Stimulated activated CD4-positive, alpha-beta T cell treated with anti-CD3 and anti-CD28 coated beads, Interleukin-15, amount 100 ng/mL, for 24 hours (primary cell): ENCODE measurements around the gene ABHD4.
"Not testable (repeated sequence)": the region's sequence is repeated elsewhere in the genome, so short reads cannot be mapped to it uniquely, and the experiment has no call there.

Experiments used
- DNase-seq: peaks from one replicate; pipeline ENCODE4 v3.0.0-alpha.2; 2020

ABHD4 gene

DNA sequence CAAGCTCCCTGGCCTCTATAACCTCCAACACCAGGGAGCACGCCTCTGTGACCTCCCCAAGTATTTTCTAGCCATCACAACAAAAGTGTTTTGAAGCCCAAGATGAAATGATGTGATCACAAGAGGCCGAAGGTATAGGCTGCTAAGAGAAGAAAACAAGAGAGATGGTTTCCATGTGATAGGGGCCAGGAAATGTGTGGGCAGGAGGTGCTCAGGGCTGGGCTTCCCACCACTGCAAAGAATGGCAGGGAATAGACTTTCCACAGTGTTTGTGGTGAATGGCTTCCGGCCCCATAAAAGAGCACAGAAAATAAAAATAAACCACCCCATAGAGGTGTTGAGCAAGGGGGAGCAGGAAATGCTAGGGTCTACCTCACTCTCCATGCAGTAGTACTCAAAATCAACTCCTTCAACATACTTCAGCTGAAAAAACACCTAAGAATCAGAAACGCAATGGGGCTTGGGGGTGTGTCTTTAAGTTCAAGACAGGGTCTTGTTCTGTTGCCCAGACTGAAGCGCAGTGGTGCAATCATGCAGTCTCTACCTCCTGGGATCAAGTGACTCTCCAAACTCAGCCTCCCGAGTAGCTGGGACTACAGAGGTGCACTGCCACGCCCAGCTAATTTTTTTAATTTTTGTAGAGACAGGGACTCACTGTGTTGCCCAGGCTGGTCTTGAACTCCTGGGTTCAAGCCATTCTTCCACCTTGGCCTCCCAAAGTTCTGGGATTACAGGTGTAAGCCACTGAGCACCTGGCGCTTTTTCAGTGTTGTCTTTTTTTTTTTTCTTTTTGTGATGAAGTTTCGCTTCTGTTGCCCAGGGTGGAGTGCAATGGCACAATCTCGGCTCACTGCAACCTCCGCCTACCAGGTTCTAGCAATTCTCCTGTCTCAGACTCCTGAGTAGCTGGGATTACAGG, 36.2 kb upstream of the ABHD4 start:
- peak; percentile 83 for DNase-seq

DNA sequence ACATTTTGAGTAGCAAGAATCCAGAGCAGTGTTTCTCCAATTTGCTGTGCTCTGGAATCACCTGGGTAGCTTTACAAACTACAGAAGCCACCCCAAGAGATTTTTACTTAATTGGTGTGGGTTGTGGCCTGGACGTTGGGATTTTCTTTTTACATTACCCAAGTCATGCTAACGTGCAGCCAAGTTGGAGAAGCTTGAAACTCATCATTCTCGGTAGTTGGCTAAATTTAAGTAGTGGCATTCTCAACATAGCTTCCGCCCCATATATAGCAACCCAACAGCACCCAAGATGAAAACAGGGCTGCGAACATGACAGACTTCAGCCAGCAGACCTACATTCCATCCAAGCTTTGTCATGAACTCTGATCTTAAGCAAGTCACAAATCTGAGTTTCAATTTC, 34.1 kb upstream of the ABHD4 start:
- no peak for DNase-seq

GRCh38 chr14:22564463-22564862, 33.6 kb upstream of the ABHD4 start:
- DNase-seq, result no peak

DNA sequence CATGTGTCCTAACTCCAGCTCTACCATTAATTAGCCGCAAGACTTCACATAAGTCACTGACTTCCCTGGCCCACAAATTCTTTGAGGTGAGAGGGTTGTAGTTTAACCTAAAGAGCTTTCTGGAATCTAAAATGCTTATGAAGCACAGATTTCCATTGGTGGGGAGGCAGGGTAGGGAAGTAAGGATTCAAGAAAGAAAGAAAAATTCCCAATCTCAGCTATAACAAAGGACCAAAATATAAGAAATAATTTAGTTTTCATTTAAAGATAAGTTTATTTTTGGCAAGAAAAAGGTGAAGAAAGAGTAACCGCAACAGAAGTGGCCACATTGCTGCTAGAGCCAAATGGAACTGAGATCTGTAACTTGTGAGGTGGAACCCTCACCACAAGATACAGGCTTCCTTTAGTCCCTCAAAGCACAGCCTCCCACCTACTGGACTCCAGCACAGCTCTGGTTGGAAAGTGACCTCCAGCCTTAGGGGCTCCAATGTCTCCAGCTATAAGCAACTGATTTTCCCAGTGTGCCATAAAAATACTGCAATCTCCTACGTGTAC, 32.6 kb upstream of the ABHD4 start:
- no peak for DNase-seq

GRCh38 chr14:22566266-22566665, 31.8 kb upstream of the ABHD4 start:
- not testable (repeated sequence) for DNase-seq

GRCh38 chr14:22566845-22567244, 31.3 kb upstream of the ABHD4 start:
- no peak for DNase-seq

GRCh38 chr14:22567437-22567836, 30.7 kb upstream of the ABHD4 start:
- DNase-seq, result no peak

DNA sequence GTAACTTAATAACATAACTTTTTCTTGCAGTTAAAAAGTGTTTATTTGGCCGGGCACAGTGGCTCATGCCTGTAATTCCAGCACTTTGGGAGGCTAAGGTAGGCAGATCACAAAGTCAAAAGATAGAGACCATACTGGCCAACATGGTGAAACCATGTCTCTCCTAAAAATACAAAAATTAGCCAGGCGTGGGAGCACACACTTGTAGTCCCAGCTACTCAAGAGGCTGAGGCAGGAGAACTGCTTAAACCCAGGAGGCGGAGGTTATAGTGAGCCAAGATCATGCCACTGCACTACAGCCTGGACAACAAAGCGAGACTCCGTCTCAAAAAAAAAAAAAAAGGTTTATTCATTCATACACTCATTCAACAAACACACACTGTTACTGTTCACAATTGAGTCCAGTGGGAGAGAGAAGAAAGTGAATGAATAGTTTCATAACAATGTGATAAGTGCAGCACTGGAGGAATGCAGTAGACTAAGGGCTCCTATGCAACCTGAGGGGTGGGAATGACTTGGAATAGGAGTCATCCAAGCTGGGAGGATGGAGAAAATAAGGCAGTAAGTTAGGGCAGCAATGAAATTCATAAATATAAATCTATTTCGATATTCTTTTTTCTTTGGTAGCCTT, 28.9 kb upstream of the ABHD4 start:
- no peak for DNase-seq

GRCh38 chr14:22569737-22570131, 28.4 kb upstream of the ABHD4 start:
- no peak for DNase-seq

GRCh38 chr14:22570132-22570949, 27.8 kb upstream of the ABHD4 start:
- DNase-seq, result peak; percentile 84

GRCh38 chr14:22572562-22573058, 25.5 kb upstream of the ABHD4 start:
- DNase-seq, result no peak

GRCh38 chr14:22573804-22574203, 24.3 kb upstream of the ABHD4 start:
- no peak for DNase-seq

- DNase-seq, result no peak
These were observed 20.7 kb upstream of the ABHD4 start for GRCh38 chr14:22577334-22577908.

DNA sequence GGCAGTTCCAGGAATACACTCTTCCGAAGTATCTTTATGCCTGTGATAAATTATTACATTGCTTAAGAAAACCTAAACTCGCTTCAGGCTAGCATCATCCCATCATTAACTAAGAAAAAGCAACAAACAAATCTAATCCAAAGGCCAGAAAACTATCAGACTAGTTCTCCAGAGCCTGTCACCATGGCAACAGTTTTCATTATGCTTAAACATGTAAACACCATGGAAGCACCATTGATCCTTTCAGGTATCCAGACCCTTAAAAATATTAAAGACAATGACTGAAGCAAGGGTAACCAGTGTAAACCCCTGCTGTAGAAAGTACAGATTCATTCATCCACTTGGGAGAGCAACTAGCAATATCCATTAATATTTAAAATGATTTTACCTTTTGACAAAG, 18.9 kb upstream of the ABHD4 start:
- no peak for DNase-seq

DNA sequence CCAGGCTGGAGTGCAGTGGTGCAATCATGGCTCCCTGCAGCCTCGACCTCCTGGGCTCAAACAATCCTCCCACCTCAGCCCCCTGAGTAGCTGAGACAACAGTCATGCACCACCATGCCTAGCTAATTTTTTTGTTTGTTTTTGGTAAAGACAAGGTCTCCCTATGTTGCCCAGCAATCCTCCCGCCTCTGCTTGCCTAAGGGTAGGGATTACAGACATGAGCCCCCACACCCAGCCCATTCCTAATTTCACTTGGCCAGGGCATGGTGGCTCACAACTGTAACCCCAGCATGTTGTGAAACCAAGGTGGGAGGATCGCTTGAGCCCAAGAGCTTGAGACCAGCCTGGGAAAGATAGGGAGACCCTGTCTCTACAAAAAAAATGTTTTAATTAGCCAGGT, 18.2 kb upstream of the ABHD4 start:
- no peak for DNase-seq

GRCh38 chr14:22580625-22581024, 17.5 kb upstream of the ABHD4 start:
- no peak for DNase-seq

GRCh38 chr14:22583994-22584393, 14.1 kb upstream of the ABHD4 start:
- no peak for DNase-seq

GRCh38 chr14:22587247-22587646, 10.9 kb upstream of the ABHD4 start:
- no peak for DNase-seq

- not testable (repeated sequence) for DNase-seq
These were observed 10.2 kb upstream of the ABHD4 start for GRCh38 chr14:22587677-22588422.

DNA sequence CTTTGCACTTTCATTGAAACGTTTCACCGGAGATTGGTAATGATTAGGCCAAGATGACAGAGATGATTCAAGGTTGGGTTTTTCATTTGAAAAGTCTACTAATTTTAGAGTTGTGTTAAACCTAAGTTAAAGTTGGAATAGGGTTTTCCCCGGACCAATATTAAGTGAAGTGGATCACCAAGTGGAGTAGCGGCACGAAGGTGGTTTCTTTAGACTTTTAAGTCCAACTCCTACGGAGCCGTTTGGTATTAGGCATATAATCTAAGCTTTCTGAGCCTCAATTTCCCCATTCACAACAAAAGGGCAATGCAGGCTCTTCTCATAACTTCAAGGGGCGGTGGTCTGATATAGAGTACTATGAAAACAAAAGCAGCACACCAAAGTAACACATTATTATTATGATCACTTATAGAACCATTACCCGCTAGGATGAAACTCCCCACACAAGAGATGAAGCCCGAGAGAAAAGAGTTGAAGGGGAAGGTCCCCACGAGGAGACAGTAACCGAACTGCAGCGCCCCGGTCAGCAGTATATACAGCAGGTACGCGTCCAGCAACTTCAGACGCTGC, 9.5 kb upstream of the ABHD4 start:
- DNase-seq, result no peak

- peak; percentile 99 for DNase-seq
These were observed 8.8 kb upstream of the ABHD4 start, which contains the start of gene DAD1 for GRCh38 chr14:22589096-22589839. Gene DAD1, minus strand, starts transcription at chr14:22589224. Its CDS starts 67 bp downstream, at chr14:22589157.
